Measurements from ENCODE around the gene SLC22A7. TPM values are rescaled to one million over a fixed set of nuclear protein-coding genes. Genes with fewer than 3 reads are reported as not detected.

The SLC22A7 gene
- total and polyA plus RNA-seq, 2 experiments from 2014 or later: 0.31 TPM; not detected in 1

DNA sequence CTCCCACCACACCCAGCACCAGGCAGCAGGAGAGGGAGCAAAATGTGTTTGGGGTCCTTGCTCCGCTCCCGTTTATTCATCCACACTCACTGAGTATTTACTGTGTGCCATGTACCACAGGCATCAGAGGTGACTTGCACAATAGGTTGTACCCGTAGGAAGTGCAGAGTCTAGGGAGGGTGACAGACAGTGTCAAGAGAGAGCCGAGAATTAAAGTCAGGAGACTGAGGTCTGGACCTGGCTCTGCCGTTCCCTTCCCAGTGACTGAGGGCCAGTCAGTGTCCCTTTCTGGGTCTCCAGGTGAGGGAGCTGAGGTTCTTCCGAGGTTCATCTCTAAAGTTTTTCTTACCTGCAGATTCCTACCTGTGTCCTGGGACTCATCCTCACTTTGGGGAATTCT is 32.5 kb upstream of the SLC22A7 start:
- Mint-ChIP-seq H3K27ac (no peak overlapping the region), H3K4me1 (peaks cover 32% of the 10 kb centered on the region), H3K27me3 (ENCODE audit: insufficient read depth, low read depth, poor library complexity) (peaks cover 41% of the 10 kb centered on the region), H3K9me3 (no peaks in the 10 kb centered on the region), H3K36me3 (ENCODE audit: low read depth) (no peaks in the 10 kb centered on the region), H3K4me3 (no peak overlapping the region)
- H4K20me1 ChIP-seq (replicated peaks; ENCODE audit: insufficient read depth): no peaks in the 10 kb centered on the region
- TF ChIP-seq CTCF (conservative IDR thresholded peaks at IDR 0.05; ENCODE audit: low read depth in 2 of 2) (peak in 1 of 2 experiments; percentile 54; a peak in 2 of 4 replicates), POLR2AphosphoS5 (IDR thresholded peaks at IDR 0.05; ENCODE audit: low read depth) (no peak)
- H3K9me2 ChIP-seq (ENCODE audit: insufficient read depth): no peaks in the 10 kb centered on the region
- H2AFZ ChIP-seq: no peak overlapping the region
- peaks cover 13% of the 10 kb centered on the region for H3K4me1 ChIP-seq (ENCODE audit: insufficient read depth)
- no peak overlapping the region for H3K4me2 ChIP-seq
- H3K27ac ChIP-seq (ENCODE audit: low read depth): no peak overlapping the region
- H3K4me3 ChIP-seq: no peak overlapping the region
- peak; percentile 14 for DNase-seq (ENCODE audit: low spot score)
- no peak for ATAC-seq
- peaks cover 29% of the 10 kb centered on the region for H3K27me3 ChIP-seq (ENCODE audit: insufficient read depth)
- no peaks in the 10 kb centered on the region for H3F3A ChIP-seq (replicated peaks; ENCODE audit: low read depth)
- no peaks in the 10 kb centered on the region for H3K36me3 ChIP-seq (ENCODE audit: insufficient read depth)
- no peaks in the 10 kb centered on the region for H3K79me2 ChIP-seq (replicated peaks; ENCODE audit: insufficient read depth)

- H3K4me3 ChIP-seq: 0 out of 2 replicates have a peak overlapping the region, but pooled peaks have one; percentile 20
- H3K4me2 ChIP-seq: peak overlapping the region; percentile 64; the same call in 1 of the 2 replicates
- peaks cover 49% of the 10 kb centered on the region for H3K27me3 Mint-ChIP-seq (ENCODE audit: insufficient read depth, low read depth, poor library complexity)
- no peak overlapping the region; the same call in 2 of the 3 replicates for H3K4me3 Mint-ChIP-seq
- ATAC-seq: peak; percentile 11
- no peaks in the 10 kb centered on the region for H3K36me3 ChIP-seq (ENCODE audit: insufficient read depth)
- peaks cover 34% of the 10 kb centered on the region for H3K4me1 Mint-ChIP-seq
- no peak overlapping the region for H3K27ac Mint-ChIP-seq
- DNase-seq (ENCODE audit: low spot score): peak; percentile 28
- H3K27me3 ChIP-seq (ENCODE audit: insufficient read depth): peaks cover 46% of the 10 kb centered on the region
- H2AFZ ChIP-seq: peak overlapping the region; percentile 97
- H3K9me3 Mint-ChIP-seq: no peaks in the 10 kb centered on the region
- H3F3A ChIP-seq (replicated peaks; ENCODE audit: low read depth): no peaks in the 10 kb centered on the region
- H3K9me2 ChIP-seq (ENCODE audit: insufficient read depth): no peaks in the 10 kb centered on the region
- H3K27ac ChIP-seq (ENCODE audit: low read depth): 0 out of 2 replicates have a peak overlapping the region, but pooled peaks have one; percentile 14
- H3K4me1 ChIP-seq (ENCODE audit: insufficient read depth): peaks cover 14% of the 10 kb centered on the region
- H3K79me2 ChIP-seq (replicated peaks; ENCODE audit: insufficient read depth): no peaks in the 10 kb centered on the region
- H3K36me3 Mint-ChIP-seq (ENCODE audit: low read depth): no peaks in the 10 kb centered on the region
- H4K20me1 ChIP-seq (replicated peaks; ENCODE audit: insufficient read depth): no peaks in the 10 kb centered on the region
- TF ChIP-seq, protein P1, sequence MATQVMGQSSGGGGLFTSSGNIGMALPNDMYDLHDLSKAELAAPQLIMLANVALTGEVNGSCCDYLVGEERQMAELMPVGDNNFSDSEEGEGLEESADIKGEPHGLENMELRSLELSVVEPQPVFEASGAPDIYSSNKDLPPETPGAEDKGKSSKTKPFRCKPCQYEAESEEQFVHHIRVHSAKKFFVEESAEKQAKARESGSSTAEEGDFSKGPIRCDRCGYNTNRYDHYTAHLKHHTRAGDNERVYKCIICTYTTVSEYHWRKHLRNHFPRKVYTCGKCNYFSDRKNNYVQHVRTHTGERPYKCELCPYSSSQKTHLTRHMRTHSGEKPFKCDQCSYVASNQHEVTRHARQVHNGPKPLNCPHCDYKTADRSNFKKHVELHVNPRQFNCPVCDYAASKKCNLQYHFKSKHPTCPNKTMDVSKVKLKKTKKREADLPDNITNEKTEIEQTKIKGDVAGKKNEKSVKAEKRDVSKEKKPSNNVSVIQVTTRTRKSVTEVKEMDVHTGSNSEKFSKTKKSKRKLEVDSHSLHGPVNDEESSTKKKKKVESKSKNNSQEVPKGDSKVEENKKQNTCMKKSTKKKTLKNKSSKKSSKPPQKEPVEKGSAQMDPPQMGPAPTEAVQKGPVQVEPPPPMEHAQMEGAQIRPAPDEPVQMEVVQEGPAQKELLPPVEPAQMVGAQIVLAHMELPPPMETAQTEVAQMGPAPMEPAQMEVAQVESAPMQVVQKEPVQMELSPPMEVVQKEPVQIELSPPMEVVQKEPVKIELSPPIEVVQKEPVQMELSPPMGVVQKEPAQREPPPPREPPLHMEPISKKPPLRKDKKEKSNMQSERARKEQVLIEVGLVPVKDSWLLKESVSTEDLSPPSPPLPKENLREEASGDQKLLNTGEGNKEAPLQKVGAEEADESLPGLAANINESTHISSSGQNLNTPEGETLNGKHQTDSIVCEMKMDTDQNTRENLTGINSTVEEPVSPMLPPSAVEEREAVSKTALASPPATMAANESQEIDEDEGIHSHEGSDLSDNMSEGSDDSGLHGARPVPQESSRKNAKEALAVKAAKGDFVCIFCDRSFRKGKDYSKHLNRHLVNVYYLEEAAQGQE (IDR thresholded peaks at IDR 0.05; ENCODE audit: unreplicated experiment): no peak
- TF ChIP-seq CREB1 (CRISPR knock-in tag; IDR thresholded peaks at IDR 0.05; ENCODE audit: low read depth): no peak
- TF ChIP-seq ZNF462 (CRISPR knock-in tag; IDR thresholded peaks at IDR 0.05): no peak
- no peak for TF ChIP-seq STAT1 (IDR thresholded peaks at IDR 0.05; ENCODE audit: unreplicated experiment)
- no peak for TF ChIP-seq NANOG (IDR thresholded peaks at IDR 0.05; ENCODE audit: borderline replicate concordance)
- TF ChIP-seq ZNF331 (CRISPR knock-in tag; IDR thresholded peaks at IDR 0.05; ENCODE audit: low read depth): no peak
- no peak for TF ChIP-seq EZH2phosphoT487 (IDR thresholded peaks at IDR 0.05; ENCODE audit: unreplicated experiment)
These were observed 30.3 kb upstream of the SLC22A7 start for GRCh38 chr6:43267619-43268354.
